ENCODE results near the gene PROS1.

GRCh38 chr3:93979850-93980676, 6.4 kb upstream of the PROS1 start, which contains the start of gene ARL13B:
- TF ChIP-seq ARNTL (CRISPR knock-in tag; IDR thresholded peaks at IDR 0.05; ENCODE audit: borderline replicate concordance, low read depth): no peak
- TF ChIP-seq TOX (CRISPR knock-in tag; IDR thresholded peaks at IDR 0.05; ENCODE audit: borderline replicate concordance): no peak
- TF ChIP-seq POU6F1 (CRISPR knock-in tag; IDR thresholded peaks at IDR 0.05; ENCODE audit: borderline replicate concordance, low read depth): no peak
